ENCODE results near the gene IRS1.

IRS1 gene

GRCh38 chr2:226720948-226721347 is 78.7 kb downstream of the IRS1 start:
- no peak for DNase-seq

GRCh38 chr2:226717719-226718118 is 81.9 kb downstream of the IRS1 start:
- DNase-seq = no peak

GRCh38 chr2:226716126-226716525 is 83.5 kb downstream of the IRS1 start:
- no peak for DNase-seq

GRCh38 chr2:226715347-226715990 is 84.2 kb downstream of the IRS1 start:
- no peak for DNase-seq

GRCh38 chr2:226712941-226713340 is 86.7 kb downstream of the IRS1 start:
- DNase-seq = no peak

GRCh38 chr2:226711606-226712296 is 87.9 kb downstream of the IRS1 start:
- DNase-seq = no peak

- no peak for DNase-seq
These were observed 92.1 kb downstream of the IRS1 start for GRCh38 chr2:226707499-226707898.

GRCh38 chr2:226705965-226706364 is 93.7 kb downstream of the IRS1 start:
- DNase-seq = no peak

GRCh38 chr2:226705133-226705886 is 94.3 kb downstream of the IRS1 start:
- no peak for DNase-seq

GRCh38 chr2:226703514-226703913 is 96.1 kb downstream of the IRS1 start:
- DNase-seq = no peak

- DNase-seq = no peak
These were observed 97.2 kb downstream of the IRS1 start for GRCh38 chr2:226702376-226702775.

- DNase-seq = no peak
These were observed 98.6 kb downstream of the IRS1 start for GRCh38 chr2:226701052-226701451.

GRCh38 chr2:226699321-226699720 is 100.3 kb downstream of the IRS1 start:
- DNase-seq = no peak

- DNase-seq = no peak
These were observed 100.9 kb downstream of the IRS1 start for GRCh38 chr2:226698671-226699070.

- DNase-seq = no peak
These were observed 104.9 kb downstream of the IRS1 start for GRCh38 chr2:226694586-226695284.

GRCh38 chr2:226694149-226694548 is 105.5 kb downstream of the IRS1 start:
- DNase-seq = no peak

- DNase-seq = no peak
These were observed 106.1 kb downstream of the IRS1 start for GRCh38 chr2:226693521-226693920.

GRCh38 chr2:226692521-226693126 is 107.0 kb downstream of the IRS1 start:
- no peak for DNase-seq

GRCh38 chr2:226691255-226691654 is 108.4 kb downstream of the IRS1 start:
- DNase-seq = no peak

GRCh38 chr2:226690461-226691024 is 109.1 kb downstream of the IRS1 start:
- DNase-seq = no peak

- DNase-seq = no peak
These were observed 111.9 kb downstream of the IRS1 start for GRCh38 chr2:226687641-226688253.

GRCh38 chr2:226684563-226684959 is 115.1 kb downstream of the IRS1 start:
- no peak for DNase-seq

Measured in stimulated activated CD4-positive, alpha-beta T cell treated with anti-CD3 and anti-CD28 coated beads, Interleukin-15, amount 100 ng/mL, for 24 hours (primary cell).